Uterus (tissue), 2 donors: Measurements from ENCODE around the gene USP44.

Experiments used
- POLR2A ChIP-seq, 2 donors: fragments of 450-650 bp; IDR thresholded peaks; one replicate each; pipeline ENCODE4 v1.6.1; 2016; ENCODE audit warnings: antibody characterized with exemption in 2 of 2, mild to moderate bottlenecking in 1 of 2, moderate library complexity in 1 of 2
- TF ChIP-seq, protein P1 (sequence below), 4 experiments: fragments of 200-600 bp in 2 of 4; fragments of 450-650 bp in 2 of 4; sonication (generic) in 2 of 4; IDR thresholded peaks; one replicate each; pipeline ENCODE4 v1.5.1; 2016 to 2019; ENCODE audit warnings: antibody characterized with exemption in 4 of 4, mild to moderate bottlenecking in 2 of 4, moderate library complexity in 1 of 4

GRCh38 chr12:95599880-95600279, 48.6 kb upstream of the USP44 start:
- TF ChIP-seq POLR2A (IDR thresholded peaks at IDR 0.05), result no peak
- TF ChIP-seq, protein P1, sequence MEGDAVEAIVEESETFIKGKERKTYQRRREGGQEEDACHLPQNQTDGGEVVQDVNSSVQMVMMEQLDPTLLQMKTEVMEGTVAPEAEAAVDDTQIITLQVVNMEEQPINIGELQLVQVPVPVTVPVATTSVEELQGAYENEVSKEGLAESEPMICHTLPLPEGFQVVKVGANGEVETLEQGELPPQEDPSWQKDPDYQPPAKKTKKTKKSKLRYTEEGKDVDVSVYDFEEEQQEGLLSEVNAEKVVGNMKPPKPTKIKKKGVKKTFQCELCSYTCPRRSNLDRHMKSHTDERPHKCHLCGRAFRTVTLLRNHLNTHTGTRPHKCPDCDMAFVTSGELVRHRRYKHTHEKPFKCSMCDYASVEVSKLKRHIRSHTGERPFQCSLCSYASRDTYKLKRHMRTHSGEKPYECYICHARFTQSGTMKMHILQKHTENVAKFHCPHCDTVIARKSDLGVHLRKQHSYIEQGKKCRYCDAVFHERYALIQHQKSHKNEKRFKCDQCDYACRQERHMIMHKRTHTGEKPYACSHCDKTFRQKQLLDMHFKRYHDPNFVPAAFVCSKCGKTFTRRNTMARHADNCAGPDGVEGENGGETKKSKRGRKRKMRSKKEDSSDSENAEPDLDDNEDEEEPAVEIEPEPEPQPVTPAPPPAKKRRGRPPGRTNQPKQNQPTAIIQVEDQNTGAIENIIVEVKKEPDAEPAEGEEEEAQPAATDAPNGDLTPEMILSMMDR (IDR thresholded peaks at IDR 0.05), result no peak
